RPMI8226 (cell line): ENCODE measurements around the gene PRKD2.
A peak's percentile ranks its signal among the peaks of the same experiment; 100 is the strongest.

Source experiments
- DNase-seq: peaks from one replicate; pipeline ENCODE4 v3.0.0-alpha.2; 2015

Gene PRKD2

DNA sequence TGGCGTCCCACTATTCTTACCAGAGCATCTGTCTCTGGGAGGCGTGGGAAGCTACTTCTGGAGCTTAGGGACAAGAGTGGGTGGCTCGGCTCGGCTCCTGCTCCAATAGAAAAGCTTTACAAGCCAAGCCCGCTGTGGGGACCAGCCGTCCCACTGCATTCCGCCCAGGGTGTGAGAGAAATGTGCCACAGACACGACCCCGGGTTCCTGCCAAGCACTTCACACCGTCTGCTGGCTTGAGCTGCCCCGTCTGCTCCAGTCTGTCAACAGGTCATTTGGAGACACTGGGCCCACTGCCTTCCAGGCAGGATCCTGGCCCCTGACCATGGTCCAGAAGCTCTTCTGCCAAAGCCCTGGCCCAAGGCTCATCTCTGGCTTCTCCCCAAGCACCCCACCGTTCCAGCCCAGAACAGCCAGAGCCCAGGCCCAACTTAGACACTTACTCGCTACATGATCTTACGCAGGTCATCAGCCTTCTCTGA, 22.4 kb upstream of the PRKD2 start:
- DNase-seq = no peak

DNA sequence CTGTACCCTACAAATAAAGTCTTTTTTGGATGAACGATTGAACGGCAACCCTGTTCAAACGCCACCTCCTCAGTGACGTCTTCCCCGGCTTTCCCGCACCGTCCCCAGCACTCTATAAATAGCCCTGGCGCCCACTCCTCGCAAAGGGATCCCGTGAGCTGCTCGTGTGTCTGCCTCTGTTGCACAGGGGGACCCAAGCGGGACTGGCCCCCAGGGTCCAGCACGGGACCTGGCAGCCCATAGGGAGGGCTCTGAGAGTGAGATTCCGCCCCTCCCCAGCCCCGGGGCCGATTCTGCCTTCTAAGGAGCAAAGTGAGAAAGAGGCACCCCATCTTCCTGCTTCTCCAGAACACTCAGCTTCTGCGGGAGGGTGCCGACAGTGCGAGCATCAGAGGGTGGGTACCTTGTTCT, 20.9 kb upstream of the PRKD2 start:
- no peak for DNase-seq

DNA sequence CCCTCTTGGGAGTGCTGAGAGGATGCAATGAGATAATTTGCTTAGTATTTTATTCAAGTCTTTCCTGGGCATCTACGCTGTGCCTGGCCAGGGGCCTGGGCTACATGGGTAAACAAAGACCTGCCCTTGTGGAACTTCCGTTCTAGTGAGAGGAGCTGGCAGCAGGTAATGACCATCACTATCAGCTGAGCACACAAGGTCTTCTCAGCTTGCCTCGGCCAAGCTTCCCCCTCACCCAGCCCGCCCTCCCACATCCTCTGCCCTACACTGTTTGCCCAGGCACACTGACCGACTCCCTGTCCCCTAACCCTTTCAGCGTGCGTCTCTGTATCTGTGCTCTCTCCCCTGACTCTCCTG, 20.4 kb upstream of the PRKD2 start:
- no peak for DNase-seq

DNA sequence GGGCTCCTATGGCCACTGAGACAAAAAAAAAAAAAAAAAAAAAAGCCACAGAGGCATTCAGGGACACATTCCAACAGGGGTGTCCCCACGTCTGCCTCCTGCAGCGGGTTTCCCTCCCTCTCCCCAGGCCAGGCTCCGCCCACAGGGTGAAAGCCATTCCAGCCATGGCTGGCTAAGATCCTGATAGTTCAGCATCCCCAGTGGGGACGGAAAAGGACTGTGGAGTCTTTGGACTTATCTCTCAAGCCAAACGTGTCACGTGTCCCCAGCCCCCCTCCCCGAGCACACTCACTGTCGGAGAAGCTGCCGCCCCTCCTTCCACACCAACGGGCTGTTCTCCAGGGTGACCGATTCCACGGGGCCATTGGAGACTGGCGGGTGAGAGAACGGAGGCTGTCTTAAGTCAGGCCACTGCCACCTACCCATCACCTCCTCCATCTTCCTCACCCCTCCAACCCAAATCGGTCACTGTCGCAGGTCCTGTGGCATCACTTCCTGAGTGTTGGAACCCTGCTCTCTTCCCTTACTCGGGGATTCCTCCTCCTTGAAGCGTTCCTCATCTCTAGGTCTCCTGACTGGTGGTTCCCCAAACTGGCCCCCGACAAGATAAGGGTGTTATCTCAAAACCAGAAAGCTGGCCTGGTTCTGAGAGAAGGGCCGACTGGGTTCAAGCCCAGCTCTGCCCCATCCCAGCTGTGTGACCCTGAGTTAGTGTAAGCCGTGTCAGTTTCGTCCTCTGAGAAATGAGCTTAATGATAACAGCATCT, 19.8 kb upstream of the PRKD2 start:
- DNase-seq = no peak

DNA sequence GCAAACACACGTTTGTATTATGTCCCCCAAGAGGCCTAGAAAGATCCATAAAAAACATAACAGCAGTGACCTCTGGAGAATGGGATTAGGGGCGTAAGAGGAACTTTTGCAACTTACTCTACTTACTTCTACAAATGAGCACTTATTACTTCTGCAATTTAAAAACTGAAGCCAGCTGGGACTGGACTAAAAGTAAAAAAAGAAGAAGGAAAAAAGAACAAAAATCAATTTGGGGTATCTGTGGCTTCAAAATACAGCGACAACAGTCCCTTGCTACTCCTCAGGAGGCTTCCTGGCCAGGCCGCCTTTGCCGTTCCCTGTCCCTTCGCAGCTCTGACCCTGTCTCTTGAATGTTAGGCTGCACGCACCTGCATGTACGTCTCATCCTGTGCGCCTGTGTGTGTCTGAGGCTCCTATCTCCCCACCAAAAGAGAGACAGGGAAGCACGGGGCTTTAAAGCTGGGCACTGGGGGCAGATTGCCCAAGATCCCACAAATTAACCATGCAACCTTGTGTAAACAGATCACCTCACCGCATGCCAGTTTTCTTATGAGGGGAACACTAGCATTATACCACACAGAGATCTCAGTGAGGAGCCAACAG, 16.9 kb upstream of the PRKD2 start:
- DNase-seq = no peak

DNA sequence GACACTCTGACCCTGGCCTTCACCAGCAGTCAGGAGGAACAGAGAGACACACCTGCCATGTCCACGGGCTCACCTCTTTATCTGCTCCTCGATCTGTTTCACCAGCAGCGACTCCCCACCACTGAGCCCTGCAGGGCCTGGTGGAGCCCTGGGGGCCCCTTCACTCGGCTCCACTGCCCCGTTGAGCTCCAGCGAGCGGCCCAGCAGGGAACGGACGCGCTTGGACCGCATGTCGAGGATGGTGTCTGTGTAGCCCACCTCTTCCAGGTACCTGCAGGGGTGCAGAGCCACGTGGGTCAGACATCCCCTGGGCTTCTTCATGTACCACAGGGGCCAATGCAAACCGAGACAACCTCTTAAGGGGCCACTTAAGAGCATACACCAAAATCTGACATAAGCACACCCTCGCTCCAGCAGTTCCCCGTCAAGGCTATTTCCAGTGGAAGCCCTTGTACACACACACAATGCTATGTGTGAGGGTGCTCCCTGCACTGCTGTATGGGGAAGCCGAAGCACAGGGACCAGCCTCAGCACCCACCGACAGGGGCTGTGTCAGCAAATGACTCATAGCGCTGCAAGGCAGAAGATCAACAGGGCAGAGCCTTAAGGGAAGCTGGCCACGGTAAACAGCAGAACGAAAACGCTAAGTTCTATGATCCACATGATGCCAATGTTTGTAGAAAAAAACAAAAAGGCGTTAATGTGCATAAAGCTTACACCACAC, 16.2 kb upstream of the PRKD2 start:
- no peak for DNase-seq

DNA sequence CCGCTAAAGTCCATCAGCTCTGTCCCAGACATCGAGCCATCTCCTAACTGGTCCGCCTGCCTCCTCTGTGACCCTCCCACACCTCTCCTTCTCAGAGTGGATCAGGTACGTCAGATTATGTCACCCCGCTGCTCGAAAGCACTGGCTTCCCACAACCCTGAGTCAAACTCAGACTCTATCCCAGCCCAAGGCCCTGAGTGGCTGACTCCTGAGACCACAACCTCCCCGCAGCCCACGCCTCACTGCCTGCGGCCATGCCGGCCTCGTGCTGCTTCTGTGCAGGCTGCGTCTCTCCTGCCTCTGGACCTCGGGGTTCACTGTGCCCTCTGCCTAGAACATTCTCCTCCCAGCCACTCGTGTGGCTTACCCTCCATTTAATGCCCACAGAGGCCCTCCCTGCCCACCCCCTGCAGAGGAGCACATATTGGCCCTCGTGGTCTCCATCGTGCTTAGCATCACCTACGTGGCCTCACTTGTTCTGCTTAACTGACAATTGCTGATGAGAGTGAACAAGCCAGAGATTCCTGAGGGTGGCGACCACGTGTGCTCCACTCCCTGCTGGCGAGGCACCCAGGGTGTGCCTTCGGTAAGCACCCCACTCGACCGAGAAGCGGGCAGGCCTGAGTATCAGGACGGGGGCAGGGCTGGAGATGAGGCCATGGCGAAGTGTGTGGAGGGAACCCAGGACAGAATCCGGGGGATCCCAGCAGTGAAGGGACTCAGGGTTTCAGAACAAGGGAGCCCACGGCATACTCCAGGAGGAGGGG, 15.4 kb upstream of the PRKD2 start:
- DNase-seq = no peak

DNA sequence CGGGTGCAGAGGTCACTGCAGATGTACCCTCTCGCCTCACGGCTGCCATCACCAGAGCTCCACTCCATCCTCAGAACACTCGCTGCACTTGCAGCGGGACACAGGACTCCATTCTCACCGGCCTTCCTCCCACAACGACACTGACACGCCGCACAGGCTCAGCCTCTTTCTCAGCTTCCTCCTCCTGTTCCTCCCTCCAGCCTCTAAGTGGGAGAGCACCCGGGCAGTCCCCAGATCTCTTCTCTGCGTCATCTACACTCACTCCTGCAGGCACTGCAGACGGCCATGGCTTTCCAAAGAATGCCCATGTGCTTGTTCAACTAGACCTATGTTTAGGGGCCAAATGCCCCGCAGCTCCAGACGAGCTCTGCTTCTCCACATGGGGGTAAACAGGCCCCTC, 14.7 kb upstream of the PRKD2 start:
- no peak for DNase-seq

DNA sequence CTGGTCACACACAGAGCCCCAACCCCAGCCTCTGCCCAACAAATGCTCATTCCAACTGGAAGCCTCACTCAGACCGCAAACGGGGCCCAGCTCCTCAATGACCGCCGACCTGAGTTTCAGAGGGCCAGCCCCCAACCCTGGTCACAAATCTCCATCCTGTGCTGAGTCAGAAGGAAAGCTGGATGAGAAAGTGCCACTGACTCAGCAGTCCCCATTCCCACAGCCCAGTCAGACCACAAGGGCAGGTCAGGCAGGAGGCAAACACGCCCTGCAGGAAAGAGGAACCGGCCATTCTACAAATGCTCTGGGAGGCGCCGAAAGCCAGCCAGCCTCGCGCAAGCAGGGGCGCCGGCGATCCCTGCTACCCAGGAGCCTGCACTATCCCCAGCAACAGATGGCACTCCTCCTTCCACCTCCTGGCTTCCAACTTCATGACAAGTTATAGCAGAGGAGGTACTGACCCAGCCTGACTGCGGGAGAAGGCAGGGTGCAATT, 14.1 kb upstream of the PRKD2 start:
- no peak for DNase-seq

DNA sequence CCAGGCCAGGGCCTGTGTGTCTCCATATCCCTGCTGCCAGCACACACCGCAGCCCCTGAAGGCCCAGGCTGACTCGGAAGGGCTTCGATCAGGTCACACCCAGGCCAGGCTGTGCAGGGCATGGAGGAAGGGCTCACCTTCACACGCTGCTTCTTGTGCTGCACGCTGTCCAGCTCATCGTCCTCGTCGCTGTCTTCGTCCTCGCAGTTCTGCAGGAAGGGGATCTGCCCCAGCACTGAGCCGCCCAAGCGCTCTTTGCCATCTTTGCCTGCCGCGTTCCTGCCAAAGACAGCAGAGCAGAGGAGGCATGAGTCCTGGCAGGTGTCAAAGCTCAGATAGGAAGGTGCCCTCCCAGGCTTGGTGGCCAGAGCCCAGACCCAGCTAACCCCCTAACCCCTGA, 13.7 kb upstream of the PRKD2 start:
- no peak for DNase-seq

DNA sequence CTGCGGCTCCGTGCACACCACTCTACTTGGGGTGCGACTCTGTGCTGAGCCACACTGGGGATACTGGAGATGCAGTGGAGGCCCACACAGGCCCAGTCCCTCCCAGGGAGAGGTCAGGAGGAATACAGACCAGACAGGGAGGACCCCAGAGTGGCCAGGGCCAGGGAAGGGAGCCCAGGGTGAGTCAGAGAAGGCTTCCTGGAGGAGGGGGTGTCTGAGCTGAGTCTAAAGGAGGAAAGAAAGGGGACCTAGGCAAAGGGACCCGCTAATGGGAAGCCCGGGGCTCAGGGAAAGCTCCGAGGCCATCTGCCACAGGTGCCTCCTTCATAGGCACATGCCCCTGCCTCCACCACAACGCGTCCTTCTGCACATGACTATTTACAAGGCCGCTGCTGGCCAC, 13.3 kb upstream of the PRKD2 start:
- DNase-seq = no peak

DNA sequence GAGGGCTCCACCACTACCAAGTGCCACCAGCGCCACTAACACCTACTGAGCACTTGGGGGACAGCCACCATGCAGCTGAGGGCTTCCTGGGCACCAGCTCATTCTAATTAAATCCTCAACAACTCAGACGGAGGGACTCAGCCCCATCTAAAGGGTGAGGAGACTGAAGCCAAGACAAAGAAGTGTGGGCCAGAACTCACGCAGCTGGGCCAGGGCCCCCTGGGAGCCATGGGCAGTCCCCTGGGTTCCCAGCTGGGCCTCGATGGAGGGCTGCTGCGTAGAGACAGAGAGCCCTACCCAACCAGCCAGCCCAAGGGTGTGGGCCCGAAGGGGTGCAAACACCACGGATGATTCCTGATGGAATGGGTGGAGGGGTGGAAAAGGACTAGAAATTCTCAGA, 12.8 kb upstream of the PRKD2 start:
- no peak for DNase-seq

DNA sequence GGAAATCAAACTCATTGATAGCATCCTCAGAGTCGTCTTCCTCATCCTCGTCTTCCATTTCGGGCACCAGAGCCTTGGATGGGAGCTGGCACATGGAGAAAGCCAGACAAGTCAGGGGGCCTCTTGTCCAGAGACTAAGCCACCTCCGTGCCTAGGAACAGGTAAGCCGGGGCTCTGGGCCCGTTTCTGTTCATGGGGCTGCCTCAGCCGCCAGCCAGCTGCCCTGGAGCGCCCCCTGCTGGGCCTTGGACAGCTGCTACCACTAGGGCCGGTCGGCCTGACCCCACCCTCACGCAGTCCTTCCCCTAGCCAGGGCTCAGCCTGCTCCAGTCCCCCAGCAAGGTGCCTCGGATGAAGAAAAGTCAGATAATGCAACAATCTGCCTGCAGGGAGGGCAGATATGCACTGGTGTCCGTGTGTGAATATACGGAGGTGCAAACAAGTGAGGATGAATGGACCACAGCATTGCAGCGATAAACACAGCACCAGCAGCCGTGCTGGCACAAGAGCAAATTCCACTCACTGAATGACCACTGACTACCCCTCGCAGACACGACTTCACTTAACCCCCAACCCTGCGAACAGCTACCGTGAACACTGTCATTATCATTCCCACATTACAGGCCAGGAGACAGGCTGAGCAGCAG, 11.9 kb upstream of the PRKD2 start:
- DNase-seq = peak; percentile 67

DNA sequence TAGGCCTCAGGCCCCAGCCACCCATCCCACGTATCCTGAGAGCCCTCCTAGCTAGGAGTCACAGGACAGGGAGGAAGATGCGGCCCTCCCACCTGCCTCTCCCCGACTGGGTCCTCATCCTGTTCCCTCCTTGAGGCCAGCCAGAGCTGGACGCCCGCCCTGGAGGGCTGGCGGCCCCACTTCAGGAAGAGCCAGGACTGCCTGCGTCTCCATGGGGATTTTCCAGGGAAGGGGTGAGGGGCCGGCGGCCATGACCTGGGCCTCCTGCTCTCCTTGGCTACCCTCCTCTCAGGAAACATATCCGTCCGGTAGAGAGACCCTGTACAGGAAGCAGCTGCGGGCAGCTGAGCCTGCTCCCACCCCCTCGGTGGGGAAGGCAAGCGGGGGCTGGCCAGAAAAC, 11.3 kb upstream of the PRKD2 start:
- DNase-seq = no peak

DNA sequence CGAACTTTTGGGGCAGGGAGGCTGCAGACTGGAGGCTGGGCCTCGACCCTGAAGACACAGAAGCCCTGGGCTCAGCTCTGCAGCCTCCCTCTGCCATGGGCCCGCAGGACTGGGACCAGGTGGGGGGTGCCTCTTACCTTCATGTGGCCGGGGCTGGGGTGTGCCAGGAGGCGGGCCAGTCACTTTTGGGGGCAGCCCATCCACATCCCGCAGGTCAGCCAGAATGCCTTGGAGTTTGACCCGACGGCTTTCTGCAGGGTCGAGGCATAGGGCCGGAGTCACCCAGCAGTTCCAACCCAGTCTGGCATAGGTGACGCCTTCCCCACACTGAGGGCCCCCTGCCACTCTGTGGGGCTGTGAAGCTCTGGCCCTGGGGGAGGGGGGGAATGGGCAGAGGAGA, 10.8 kb upstream of the PRKD2 start:
- no peak for DNase-seq

DNA sequence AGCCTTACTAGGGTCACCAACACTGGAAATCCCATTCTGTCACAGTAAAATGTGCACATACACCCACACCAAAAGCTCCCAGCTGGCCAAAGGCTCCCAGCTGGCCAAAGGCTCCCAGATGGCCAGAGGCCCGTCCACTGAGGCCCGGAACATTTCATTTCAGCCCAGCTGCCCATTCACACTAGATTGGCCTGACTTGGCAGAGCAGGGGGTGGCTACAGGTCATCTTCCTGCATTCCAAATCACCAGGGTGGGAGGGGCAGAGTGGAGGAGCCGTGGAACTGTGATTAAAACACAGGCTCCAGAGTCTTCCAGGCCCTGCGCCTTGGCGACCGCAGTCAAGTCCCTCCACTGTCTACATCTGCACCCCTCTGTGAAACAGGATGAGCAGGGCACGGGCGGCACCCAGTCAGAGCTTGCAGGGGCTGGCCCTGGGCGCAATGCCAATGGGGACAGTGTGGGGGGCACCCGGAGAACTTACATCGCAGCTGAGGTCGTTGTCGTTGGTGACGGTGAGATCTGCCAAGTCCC, 10.1 kb upstream of the PRKD2 start:
- no peak for DNase-seq

DNA sequence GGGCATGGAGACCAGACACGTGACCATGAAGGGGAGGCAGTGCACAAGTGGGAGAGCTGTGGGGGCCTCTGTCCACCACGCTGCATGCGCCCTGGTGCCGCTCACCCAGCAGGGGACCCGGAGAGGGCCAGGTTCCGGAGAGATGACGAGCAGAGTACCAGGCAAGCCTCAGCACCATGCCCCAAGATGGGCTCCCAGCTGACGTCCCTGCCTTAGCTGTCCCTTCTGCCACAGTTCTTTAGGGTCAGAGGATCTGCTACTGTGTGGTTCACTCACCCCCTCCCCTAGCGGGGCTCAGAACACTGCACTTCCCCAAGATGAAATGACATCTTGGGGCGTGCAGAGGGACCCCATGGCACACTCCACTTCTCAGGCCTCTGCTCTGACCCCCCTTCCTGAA, 9.6 kb upstream of the PRKD2 start:
- DNase-seq = no peak

DNA sequence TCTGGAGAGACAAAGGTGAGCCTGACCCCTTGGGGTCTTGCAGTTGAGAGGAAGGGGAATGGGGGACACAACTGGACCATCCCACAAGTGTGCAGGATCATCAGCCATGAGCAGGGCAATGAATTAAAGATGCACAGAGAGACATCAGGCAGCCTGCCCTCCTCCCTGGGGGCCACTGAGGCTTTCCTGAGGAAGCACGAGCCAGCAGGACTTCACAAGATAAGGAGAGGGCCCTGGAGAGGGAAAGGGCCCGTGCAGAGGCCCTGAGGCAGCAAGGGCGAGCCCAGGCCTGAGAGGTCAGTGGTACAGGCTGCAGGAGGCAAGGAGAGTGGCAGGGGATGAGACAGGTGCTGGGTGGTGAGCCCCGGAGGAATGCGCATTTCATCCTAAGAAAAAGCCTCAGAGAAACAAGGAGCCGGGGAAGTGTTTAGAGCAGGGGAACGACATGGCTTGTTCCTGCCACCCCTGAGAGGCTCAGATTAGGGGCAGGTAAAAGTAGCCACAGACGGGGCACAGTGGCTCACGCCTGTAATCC, 9.0 kb upstream of the PRKD2 start:
- DNase-seq = no peak

DNA sequence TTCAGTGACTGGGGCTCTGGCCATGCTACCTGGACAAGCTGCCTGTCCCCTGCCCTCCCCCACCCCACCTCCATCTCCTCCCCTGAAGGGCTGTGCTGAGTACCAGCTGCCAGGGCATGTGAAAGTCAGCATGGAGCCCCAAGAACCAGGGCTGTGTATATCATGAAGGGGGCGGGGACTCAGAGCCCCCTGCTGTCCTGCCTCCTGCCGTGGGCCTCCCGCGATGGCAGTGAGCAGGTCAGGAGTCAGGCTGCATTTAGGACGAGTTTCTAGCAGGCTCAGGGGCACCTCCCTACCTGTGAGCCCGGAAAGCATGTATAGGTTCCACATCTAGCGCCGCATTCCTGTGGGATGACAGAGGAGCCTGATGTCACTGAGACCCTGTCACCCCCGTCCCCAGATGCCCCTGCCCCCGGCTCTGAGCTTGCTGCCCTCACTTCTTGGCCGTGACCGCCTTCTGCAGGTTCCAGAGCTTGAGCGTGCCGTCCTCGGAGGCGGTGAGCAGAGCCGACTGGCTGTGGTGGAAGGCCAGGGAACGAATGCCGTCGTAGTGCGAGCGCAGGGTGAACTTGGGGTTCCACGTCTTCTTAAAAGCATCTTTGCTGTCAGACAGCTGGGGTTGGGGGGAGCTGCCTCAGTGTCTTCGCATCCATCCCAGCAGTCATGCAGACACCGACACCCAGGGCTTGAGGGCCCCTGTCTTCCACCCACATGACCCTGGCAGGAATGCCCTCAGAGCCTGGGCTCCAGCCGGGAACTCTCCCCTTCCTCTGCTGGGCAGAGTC, 8.3 kb upstream of the PRKD2 start:
- DNase-seq = no peak

DNA sequence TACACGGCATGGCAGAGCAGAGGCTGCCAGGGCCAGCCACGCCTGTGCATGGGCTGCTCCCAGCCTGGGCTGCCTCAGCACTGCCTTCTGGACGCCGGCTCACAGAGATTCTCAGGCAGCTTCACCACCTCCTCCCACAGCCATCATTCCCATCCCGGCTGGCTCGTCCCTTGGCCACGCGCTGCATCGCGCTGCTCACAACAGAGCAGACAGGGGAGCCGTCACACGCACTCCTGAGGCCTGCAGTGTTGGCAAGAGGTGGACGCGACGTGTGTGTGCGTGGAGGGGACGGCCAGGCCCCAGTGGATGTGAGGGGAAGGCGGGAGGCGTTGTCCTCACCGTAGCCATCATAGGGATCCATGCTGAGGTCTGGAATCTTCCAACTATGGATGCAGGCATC, 7.6 kb upstream of the PRKD2 start:
- DNase-seq = no peak

DNA sequence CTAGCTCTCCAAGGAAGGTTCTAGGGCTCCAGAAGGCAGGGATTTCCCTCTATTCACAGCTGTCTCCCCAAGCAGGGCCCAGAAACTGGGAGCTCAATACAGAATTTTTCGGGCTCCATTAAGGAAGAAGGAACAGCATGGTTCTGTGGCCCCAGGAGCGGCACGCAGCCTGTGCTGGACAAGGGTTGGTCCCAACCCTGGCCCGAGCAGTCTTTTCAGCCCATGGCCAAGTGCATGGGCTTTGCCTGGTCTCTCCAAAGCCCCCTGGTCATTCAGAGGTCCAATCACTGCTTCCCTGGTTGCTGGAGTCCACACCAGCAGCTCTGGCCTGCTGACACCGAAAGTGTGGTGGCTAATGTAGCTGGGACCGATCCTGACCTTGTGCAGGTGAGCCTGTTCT, 6.6 kb upstream of the PRKD2 start:
- no peak for DNase-seq
